Activated B cell treated with CpG ODN at 0.5 μM for 24 hours (primary cell): Measurements from ENCODE around the gene SPAG17. TPM values are rescaled to one million over a fixed set of nuclear protein-coding genes. Genes with fewer than 3 reads are reported as not detected.

Source experiments
- ATAC-seq: fragments of 200-7000 bp; cut with Tn5 transposase; one replicate; pipeline ENCODE4 v1.10.0; 2021; ENCODE audit warnings: low read depth, mild to moderate bottlenecking, moderate library complexity
- CTCF ChIA-PET: fragments of 350-600 bp; sonication (Branson Sonifier 250); formaldehyde crosslinking; loops from one replicate; lab custom pipeline; 2021; ENCODE audit warnings: antibody characterized with exemption; lab: Charles Lee
- POLR2A ChIA-PET: fragments of 350-600 bp; sonication (Branson Sonifier 250); formaldehyde crosslinking; loops from one replicate; lab custom pipeline; 2021; ENCODE audit warnings: antibody characterized with exemption; lab: Charles Lee
- DNase-seq: peaks from one replicate; pipeline ENCODE4 v3.0.0; 2022
- H3K27ac Mint-ChIP-seq: one replicate; pipeline ENCODE4 v1.8.0; 2020; ENCODE audit warnings: mixed read lengths
- H3K27me3 Mint-ChIP-seq: one replicate; pipeline ENCODE4 v1.8.0; 2021; ENCODE audit warnings: mixed read lengths
- H3K36me3 Mint-ChIP-seq: one replicate; pipeline ENCODE4 v1.8.0; 2021; ENCODE audit warnings: low read depth, mixed read lengths
- H3K4me1 Mint-ChIP-seq: one replicate; pipeline ENCODE4 v1.8.0; 2021; ENCODE audit warnings: mixed read lengths
- H3K4me3 Mint-ChIP-seq: one replicate; pipeline ENCODE4 v1.8.0; 2020; ENCODE audit warnings: mild to moderate bottlenecking, mixed read lengths
- H3K9me3 Mint-ChIP-seq: one replicate; pipeline ENCODE4 v1.8.0; 2020; ENCODE audit warnings: mixed read lengths
- CTCF ChIP-seq: fragments of 200-600 bp; IDR thresholded peaks from one replicate; pipeline ENCODE4 v1.8.0; 2022; ENCODE audit warnings: antibody characterized with exemption, mild to moderate bottlenecking
- intact Hi-C: fragments of 100-400 bp; cut with micrococcal nuclease; formaldehyde crosslinking; loops from one replicate; pipeline ENCODE4 v1.15.1; 2024
- total RNA-seq: library from RNA; stranded (reverse); gene quantifications from 2 replicates; pipeline ENCODE4 v1.2.3, GENCODE V29; 2022

Gene SPAG17
- total RNA-seq, 1 donor from 2014 or later = not detected

DNA sequence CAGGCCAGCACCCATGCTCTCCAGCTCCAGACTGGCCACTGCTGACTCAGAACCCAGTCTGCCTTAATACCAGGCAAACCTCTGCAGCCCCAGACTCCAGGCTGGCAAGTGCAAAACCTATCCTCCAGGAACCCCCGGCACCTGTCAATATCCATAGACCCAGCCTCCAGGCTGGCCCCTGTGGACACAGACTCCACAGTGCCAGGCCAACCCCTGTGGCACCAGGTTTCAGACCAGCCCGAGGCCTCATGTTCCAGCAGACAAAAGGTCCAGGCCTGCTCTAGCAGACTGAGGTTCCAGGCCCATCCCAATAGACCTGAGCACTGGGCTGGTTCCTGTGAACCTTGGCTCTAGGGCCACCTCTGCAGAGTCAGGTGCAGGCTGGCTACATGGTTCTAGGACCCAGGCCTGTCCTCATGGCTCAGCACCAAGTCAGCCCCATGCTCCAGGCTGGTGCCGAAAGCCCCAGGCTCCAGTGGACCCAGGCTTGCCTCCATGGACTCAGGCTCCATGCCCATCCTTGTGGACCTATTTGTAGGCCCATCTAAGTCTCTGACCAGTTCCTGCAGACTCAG, 137.3 kb downstream of the SPAG17 start:
- Mint-ChIP-seq H3K9me3 (no peaks in the 10 kb centered on the region), H3K4me3 (no peak overlapping the region), H3K4me1 (no peaks in the 10 kb centered on the region), H3K36me3 (no peaks in the 10 kb centered on the region), H3K27me3 (no peaks in the 10 kb centered on the region), H3K27ac (no peak overlapping the region)
- intact Hi-C loops = no loop called here
- ATAC-seq (no peak), DNase-seq (no peak)
- ChIA-PET POLR2A (no interaction called here), CTCF (no interaction called here)
- TF ChIP-seq CTCF = no peak

GRCh38 chr1:118047006-118047649, 137.9 kb downstream of the SPAG17 start:
- ChIA-PET CTCF (no interaction called here), POLR2A (no interaction called here)
- H3K27ac Mint-ChIP-seq = no peak overlapping the region
- DNase-seq (no peak), ATAC-seq (no peak)
- H3K27me3 Mint-ChIP-seq = no peaks in the 10 kb centered on the region
- no peaks in the 10 kb centered on the region for H3K36me3 Mint-ChIP-seq
- intact Hi-C loops = no loop called here
- no peaks in the 10 kb centered on the region for H3K9me3 Mint-ChIP-seq
- no peak for TF ChIP-seq CTCF
- H3K4me1 Mint-ChIP-seq = no peaks in the 10 kb centered on the region
- no peak overlapping the region for H3K4me3 Mint-ChIP-seq

DNA sequence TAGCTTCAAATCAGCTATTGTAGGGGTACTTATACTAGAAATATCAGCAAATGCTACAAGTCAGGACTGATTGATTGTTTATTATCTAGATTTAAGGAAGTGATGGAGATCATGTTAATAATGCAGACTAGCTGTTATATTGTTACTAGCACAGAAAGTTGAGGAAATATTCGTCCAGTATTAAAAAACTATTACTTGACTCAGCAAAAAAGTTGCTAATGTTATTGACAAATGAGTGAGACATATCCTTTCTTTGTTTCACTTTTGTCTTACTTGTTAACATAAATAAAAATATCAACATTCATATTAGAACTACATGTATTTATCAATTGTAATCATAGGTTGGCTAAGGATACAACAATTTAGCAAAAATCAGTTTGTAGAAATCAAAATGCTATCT, 141.4 kb downstream of the SPAG17 start:
- POLR2A ChIA-PET = no interaction called here
- H3K27ac Mint-ChIP-seq = no peak overlapping the region

DNA sequence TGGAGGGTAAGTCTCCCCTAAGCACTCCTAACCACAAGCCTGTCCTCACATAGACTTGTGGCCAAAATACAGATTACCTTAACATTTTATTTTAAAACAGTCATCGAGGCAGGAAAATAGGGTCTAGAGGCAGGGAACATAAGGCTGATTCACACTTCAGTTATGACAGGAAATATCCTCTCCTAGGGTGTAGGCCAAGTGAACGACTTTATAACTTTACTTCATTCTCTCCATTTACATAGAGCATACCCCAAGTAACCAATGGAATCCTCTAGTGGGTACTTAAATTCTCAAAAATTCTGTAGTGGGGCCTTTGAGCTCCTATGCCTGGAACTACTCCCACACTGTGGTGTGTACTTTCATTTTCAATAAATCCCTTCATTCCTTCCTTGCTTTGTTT, 142.5 kb downstream of the SPAG17 start:
- no peaks in the 10 kb centered on the region for H3K4me1 Mint-ChIP-seq
- CTCF ChIA-PET = no interaction called here
- H3K4me3 Mint-ChIP-seq = no peak overlapping the region
- no peaks in the 10 kb centered on the region for H3K27me3 Mint-ChIP-seq
- no peaks in the 10 kb centered on the region for H3K36me3 Mint-ChIP-seq
- H3K9me3 Mint-ChIP-seq = no peaks in the 10 kb centered on the region
- no peak for TF ChIP-seq CTCF
- ATAC-seq (no peak), DNase-seq (no peak)
- no peak overlapping the region for H3K27ac Mint-ChIP-seq
- POLR2A ChIA-PET = no interaction called here
- intact Hi-C loops = no loop called here

More for the DNA sequence above, 141.4 kb downstream of the SPAG17 start:
- Mint-ChIP-seq H3K27me3 (no peaks in the 10 kb centered on the region), H3K4me3 (no peak overlapping the region), H3K9me3 (no peaks in the 10 kb centered on the region), H3K36me3 (no peaks in the 10 kb centered on the region), H3K4me1 (no peaks in the 10 kb centered on the region)
- no peak for ATAC-seq
- intact Hi-C loops = no loop called here
- CTCF ChIA-PET = no interaction called here
- no peak for DNase-seq
- TF ChIP-seq CTCF = no peak

- Mint-ChIP-seq H3K4me1 (no peaks in the 10 kb centered on the region), H3K4me3 (no peak overlapping the region), H3K9me3 (no peaks in the 10 kb centered on the region), H3K36me3 (no peaks in the 10 kb centered on the region), H3K27ac (no peak overlapping the region), H3K27me3 (peaks cover 2% of the 10 kb centered on the region)
- no peak for TF ChIP-seq CTCF
- POLR2A ChIA-PET = no interaction called here
- CTCF ChIA-PET = no interaction called here
- intact Hi-C loops = no loop called here
- no peak for ATAC-seq
- DNase-seq = no peak
Measured at GRCh38 chr1:118039170-118039569, 145.9 kb downstream of the SPAG17 start.
